Lung (tissue), 12 donors: Measurements from ENCODE around the gene DPH6. TPM values are rescaled to one million over a fixed set of nuclear protein-coding genes. Genes with fewer than 3 reads are reported as not detected.

Source experiments
- ATAC-seq: fragments of 200-7000 bp; cut with Tn5 transposase; one replicate; pipeline ENCODE4 v1.9.1; 2020; ENCODE audit warnings: moderate number of reproducible peaks; ENCODE audit not compliant: insufficient read depth, low FRiP score
- DNase-seq, 3 donors: peaks; one replicate each; pipeline ENCODE4 v3.0.0-alpha.2; 2013 to 2017
- H3K27ac ChIP-seq, 2 donors: one replicate each; pipeline ENCODE4 v1.5.1; 2013; ENCODE audit warnings: mild to moderate bottlenecking in 2 of 2, moderate library complexity in 2 of 2, control low read depth in 1 of 2, inconsistent platforms in 1 of 2, low read depth in 1 of 2, low read length in 1 of 2
- H3K27me3 ChIP-seq, 3 donors: one replicate each; pipeline ENCODE4 v1.5.1; 2013; ENCODE audit warnings: low read length in 2 of 3; ENCODE audit not compliant: control insufficient read depth in 3 of 3, insufficient read depth in 3 of 3
- H3K36me3 ChIP-seq, 4 donors: one replicate each; pipeline ENCODE4 v1.5.1; 2013; ENCODE audit warnings: low read length in 4 of 4, mild to moderate bottlenecking in 1 of 4, moderate library complexity in 1 of 4; ENCODE audit not compliant: control insufficient read depth in 4 of 4, insufficient read depth in 4 of 4
- H3K4me1 ChIP-seq, 5 donors: one replicate each; pipeline ENCODE4 v1.5.1; 2013; ENCODE audit warnings: low read length in 5 of 5, mild to moderate bottlenecking in 2 of 5, moderate library complexity in 1 of 5; ENCODE audit not compliant: control insufficient read depth in 5 of 5, insufficient read depth in 5 of 5
- H3K4me3 ChIP-seq: one replicate; pipeline ENCODE4 v1.5.1; 2013; ENCODE audit warnings: mild to moderate bottlenecking, control low read depth, moderate library complexity
- H3K9ac ChIP-seq, 2 donors: one replicate each; pipeline ENCODE4 v1.5.1; 2013; ENCODE audit warnings: low read length in 2 of 2, control low read depth in 1 of 2; ENCODE audit not compliant: insufficient read depth in 1 of 2
- H3K9me3 ChIP-seq, 4 donors: one replicate each; pipeline ENCODE4 v1.5.1; 2013; ENCODE audit warnings: low read length in 3 of 4, mild to moderate bottlenecking in 1 of 4, moderate library complexity in 1 of 4; ENCODE audit not compliant: control insufficient read depth in 4 of 4, insufficient read depth in 3 of 4
- CTCF ChIP-seq: IDR thresholded peaks from 2 replicates; pipeline ENCODE4 v1.5.1; 2012; ENCODE audit warnings: mild to moderate bottlenecking; ENCODE audit errors: control extremely low read depth, extremely low read depth
- WGBS, 2 donors: extraction: QIAGEN DNeasy Blood & Tissue Kit; methylation state at CpG; one replicate each; pipeline ENCODE4 v1.1.7; 2013; 5-methylcytosine and 5-hydroxymethylcytosine counted together
- polyA plus RNA-seq, 2 donors: library from polyadenylated mRNA; stranded (reverse); fragments of 200-250 nt; gene quantifications; one replicate each; pipeline ENCODE4 v1.2.1, GENCODE V29; 2013
- total RNA-seq, 2 donors: library from RNA; depleted of rRNA in 1 of 2; stranded (reverse); fragments of >200 nt in 1 of 2; gene quantifications; one replicate each; pipeline ENCODE4 v1.2.1, GENCODE V29; 2014 to 2021
- donor health status: control.
- donor health status: control.
- donor health status: Bipolar disorder and iron deficiency.
- donor health status: healthy.
- donor health status: DM: yes; HTN: yes; CAD: no.

The DPH6 gene
- total and polyA plus RNA-seq, 4 donors = 5.5 to 55.1 (median 14.8) TPM

DNA sequence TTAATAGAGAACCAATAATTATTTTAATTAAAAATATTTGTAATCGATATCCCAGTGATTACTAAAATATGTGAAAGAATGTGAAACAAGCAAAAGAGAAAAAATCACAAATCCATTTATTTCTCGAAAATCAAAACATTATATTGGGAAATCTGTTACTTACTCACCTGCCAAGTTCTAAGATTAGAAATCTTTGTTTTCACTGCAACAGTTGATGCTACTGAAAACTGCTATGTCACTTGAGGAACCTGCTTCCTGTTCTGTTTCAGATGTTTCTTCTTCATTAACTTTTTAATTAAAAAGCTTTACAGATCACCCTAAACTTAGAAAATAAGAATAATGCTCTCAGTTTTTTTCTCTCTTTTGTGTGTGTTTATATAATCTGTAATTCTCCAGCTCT, 13.7 kb upstream of the DPH6 start:
- Histone ChIP-seq H3K27ac (no peak overlapping the region), H3K9me3 (no peaks in the 10 kb centered on the region), H3K36me3 (no peaks in the 10 kb centered on the region), H3K27me3 (no peaks in the 10 kb centered on the region), H3K4me1 (peaks cover 0 to 6% (median 4%) of the 10 kb centered on the region in 5 donors), H3K4me3 (no peak overlapping the region), H3K9ac (no peak overlapping the region)
- no peak for TF ChIP-seq CTCF
- WGBS, 2 donors = 70 to 86% methylated on average over 2 of the region's 2 CpGs
- no peak for ATAC-seq
- no peak for DNase-seq

- DNase-seq (no peak), ATAC-seq (no peak)
- Histone ChIP-seq H3K36me3 (no peaks in the 10 kb centered on the region), H3K9ac (no peak overlapping the region), H3K9me3 (no peaks in the 10 kb centered on the region), H3K27ac (no peak overlapping the region), H3K4me3 (no peak overlapping the region), H3K27me3 (no peaks in the 10 kb centered on the region), H3K4me1 (peaks cover 0 to 6% (median 4%) of the 10 kb centered on the region in 5 donors)
- no peak for TF ChIP-seq CTCF
- WGBS, 2 donors = 94 to 98% methylated on average over 4 of the region's 4 CpGs
Observed at GRCh38 chr15:35557544-35557943, 11.6 kb upstream of the DPH6 start.

DNA sequence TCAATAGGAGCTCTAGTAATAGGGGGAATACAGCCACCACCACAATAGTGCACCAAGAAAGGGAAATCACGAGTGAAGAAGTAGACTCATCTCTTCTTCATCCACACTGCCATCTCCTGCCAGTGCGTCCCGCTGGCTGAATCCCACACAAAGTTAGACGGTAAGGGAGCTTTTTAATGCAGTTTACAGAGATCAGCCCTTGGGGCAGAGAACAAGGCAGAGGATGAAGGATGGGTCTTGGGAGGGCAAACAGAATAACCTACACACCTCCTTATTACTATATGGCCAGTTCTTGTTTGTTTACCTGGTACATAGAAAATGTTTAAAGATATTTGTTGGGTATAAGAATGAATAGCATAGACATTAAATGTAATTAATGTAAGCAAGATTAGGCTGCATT, 11.0 kb upstream of the DPH6 start:
- Histone ChIP-seq H3K4me3 (no peak overlapping the region), H3K9ac (no peak overlapping the region), H3K9me3 (no peaks in the 10 kb centered on the region), H3K27ac (no peak overlapping the region), H3K27me3 (no peaks in the 10 kb centered on the region), H3K36me3 (no peaks in the 10 kb centered on the region), H3K4me1 (peaks cover 0 to 6% (median 4%) of the 10 kb centered on the region in 5 donors)
- no peak for DNase-seq
- ATAC-seq = no peak
- no peak for TF ChIP-seq CTCF
- WGBS, 2 donors = 96 to 97% methylated on average over 4 of the region's 4 CpGs

DNA sequence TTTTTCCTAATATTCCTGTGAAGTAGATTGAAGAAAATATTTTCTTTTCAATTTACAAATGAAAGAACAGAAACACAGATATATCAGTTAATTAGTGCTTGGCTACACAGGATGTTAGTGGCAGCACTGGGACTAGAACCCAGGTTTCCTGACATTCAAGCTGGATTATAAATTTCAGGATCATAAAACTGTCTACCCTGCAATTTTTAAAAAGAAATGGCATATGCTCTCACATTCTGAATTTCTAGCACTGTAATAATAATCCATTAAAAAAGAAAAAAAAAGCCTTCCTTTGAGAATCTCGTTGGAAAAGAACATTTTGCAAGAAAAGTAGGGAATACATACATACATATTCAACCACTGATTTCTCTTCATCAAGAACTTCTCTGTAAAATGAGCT, 9.3 kb upstream of the DPH6 start:
- H3K27me3 ChIP-seq = no peaks in the 10 kb centered on the region
- WGBS, 2 donors = 85 to 89% methylated on average over 1 of the region's 1 CpG
- no peak for ATAC-seq

More for the DNA sequence above, 9.3 kb upstream of the DPH6 start:
- Histone ChIP-seq H3K4me3 (no peak overlapping the region), H3K36me3 (no peaks in the 10 kb centered on the region), H3K4me1 (peaks cover 0 to 6% (median 0%) of the 10 kb centered on the region in 5 donors), H3K9ac (no peak overlapping the region), H3K9me3 (no peaks in the 10 kb centered on the region), H3K27ac (no peak overlapping the region)
- DNase-seq = no peak
- no peak for TF ChIP-seq CTCF
